Stimulated activated CD4-positive, alpha-beta T cell treated with anti-CD3 and anti-CD28 coated beads, Interleukin-1b, Interleukin-23, amount 100 ng/mL, for 24 hours (primary cell): ENCODE measurements around the gene JCHAIN.

Experiments
- DNase-seq, 4 experiments: peaks; one replicate each; pipeline ENCODE4 v3.0.0-alpha.2; 2020; ENCODE audit warnings: low read depth in 4 of 4, low spot score in 1 of 4

Gene JCHAIN

GRCh38 chr4:70640192-70640591 is 26.1 kb downstream of the JCHAIN start:
- no peak for DNase-seq

DNA sequence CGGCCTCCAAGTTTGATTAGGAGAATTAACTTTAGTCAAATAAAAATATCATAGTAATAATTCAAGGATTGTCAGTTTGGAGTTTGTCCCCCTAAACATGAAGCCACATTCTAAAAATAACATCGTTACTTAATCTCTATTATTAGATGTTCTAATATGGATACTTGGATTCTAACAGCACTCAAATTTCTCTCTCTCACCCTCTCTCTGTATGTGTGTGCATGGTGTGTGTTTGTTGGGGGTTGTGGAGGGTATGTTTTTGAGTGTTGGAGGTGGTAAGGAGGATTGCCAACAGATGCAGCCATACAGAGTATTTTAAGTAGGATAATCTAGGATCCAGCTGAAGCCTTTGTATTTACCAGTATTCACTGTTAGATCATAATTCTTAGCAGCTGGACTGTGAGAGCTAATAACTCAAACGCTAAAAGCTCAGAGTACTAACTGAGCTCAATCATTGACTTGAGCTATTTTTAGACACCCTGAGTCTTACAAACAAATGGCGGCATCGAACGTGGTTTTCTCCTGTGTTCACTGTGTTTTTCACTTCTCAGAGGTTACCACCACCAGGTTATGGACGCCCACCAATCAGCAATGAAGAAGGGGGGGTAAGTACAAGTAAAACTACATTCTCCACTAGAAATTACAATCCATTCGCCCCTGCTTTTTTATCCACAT is 28.9 kb downstream of the JCHAIN start:
- DNase-seq = no peak

GRCh38 chr4:70634482-70634881 is 31.8 kb downstream of the JCHAIN start:
- no peak for DNase-seq

- no peak for DNase-seq
Measured at GRCh38 chr4:70632028-70632427, 34.3 kb downstream of the JCHAIN start.

DNA sequence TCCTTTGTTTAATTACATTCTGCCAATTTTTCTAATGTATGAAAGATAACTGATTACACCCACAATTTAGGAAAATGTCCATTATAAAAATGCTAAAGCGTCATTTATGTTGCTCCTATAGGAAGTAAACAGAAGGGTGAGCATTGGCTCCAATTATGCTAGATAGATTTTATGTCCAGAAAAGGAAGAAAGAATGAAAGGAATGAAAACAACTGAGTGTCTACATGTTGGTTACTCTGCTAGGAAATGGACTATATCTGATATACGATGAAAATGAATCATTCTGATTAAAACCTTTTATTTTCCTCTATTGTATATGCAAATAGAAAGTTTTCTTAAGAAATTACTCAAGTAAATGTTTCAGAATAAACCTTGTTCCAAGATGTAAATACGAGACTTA is 36.1 kb downstream of the JCHAIN start:
- no peak for DNase-seq

DNA sequence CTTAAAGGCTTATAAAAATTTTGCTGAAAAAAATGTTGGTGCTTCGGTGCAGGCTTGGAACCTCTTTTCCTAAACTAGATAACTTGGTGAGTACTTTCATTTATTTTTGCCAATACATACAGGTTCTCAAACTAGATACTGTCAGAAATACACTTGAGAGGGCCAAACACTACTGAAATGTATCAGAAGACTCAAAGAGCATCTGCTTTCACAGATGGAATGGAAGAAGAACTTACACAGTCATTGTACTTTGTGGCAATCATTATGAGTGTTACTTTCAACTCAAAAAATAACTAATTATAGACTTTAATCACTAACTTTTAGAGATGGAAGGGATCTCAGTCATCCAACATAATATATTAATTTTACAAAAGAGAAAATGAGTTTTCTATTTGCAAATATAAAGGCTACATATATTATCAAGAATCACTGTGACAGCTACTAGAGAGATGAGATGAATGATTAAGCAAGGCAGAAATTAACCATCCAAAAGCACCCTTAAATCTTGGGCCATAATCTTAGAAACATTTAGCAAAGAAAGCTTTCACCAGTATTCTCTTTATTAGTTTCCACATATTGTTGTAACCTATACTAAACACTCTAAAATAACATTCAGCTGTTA is 36.7 kb downstream of the JCHAIN start:
- no peak for DNase-seq

GRCh38 chr4:70628444-70628843 is 37.9 kb downstream of the JCHAIN start, which contains the start of gene ENAM:
ENAM (plus strand) TSS chr4:70628744; CDS start chr4:70629501, 757 bp downstream.
- DNase-seq = no peak

DNA sequence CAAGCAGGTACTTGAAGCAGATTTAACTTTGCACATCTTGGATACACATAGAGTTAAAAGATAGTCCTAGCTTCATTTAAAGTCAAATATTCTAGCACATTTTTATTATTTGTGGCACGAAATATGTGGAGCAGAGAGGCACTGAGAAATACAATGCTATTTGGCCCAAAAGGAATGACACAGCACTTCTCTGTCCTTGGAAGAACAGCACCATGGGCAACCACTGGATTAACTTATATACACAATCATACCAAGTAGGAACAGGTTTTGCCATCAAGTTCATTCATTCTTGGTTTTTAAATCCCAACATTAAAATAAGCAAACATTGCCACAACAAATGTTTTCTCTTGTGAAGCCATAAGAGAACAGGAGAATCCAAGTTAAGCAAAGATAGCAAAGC is 38.7 kb downstream of the JCHAIN start:
- DNase-seq = no peak

- no peak for DNase-seq
Measured at GRCh38 chr4:70624226-70624793, 42.0 kb downstream of the JCHAIN start.

DNA sequence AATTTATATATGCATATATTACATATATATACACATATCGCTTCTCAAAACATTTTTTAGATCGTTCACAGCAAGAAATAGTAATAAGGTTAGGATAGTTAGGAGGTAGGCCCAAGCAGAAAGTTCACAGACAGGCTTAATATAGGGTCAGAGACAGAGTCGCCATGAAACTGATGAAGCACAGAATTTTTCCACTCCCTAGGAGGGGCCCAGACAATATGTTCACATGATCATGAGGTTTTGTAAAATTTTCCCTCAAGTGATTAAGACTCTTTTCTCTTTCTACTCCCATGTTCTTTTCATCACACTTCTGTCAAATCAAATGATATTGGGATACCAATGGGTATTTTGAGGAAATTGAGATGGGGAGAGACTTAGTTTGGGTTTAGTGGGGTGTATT is 43.0 kb downstream of the JCHAIN start:
- DNase-seq = no peak

DNA sequence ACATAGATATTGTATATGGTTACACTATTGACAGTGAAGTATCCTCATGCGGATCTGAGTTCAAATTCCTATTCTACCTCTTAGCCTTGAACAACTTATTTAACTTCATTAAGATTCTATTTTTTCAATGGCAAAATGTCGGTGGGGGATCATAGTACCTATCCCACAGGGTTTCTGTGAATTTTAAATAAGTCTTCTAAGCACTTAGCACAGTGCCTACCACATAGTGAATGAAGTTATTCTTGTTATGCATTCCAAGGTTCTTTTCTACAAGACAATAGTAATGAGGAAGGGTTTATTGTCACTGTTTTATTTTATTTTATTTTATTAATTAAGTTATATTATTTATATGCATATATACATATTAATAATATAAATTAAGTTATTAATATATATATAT is 46.5 kb downstream of the JCHAIN start:
- DNase-seq = no peak

DNA sequence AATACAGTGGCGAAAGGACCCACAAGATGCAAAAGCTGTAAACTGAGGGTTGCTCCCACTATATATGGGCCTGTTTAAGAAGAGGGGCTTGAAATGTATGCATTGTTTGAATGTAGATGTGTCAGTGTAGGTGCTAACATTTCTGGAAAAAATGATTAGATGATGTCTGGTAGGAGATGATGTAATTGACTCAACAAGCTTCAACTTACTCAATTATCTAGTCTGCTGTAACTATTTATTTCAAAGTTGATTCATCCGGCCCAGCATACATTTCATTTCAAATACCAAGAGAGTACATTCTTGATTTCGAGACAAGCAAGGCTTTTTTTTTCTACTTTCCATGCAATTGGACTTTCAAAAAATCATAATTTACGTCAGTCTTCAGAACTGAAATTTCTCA is 47.0 kb downstream of the JCHAIN start:
- no peak for DNase-seq

- no peak for DNase-seq
Measured at GRCh38 chr4:70614184-70614555, 52.1 kb downstream of the JCHAIN start.

DNA sequence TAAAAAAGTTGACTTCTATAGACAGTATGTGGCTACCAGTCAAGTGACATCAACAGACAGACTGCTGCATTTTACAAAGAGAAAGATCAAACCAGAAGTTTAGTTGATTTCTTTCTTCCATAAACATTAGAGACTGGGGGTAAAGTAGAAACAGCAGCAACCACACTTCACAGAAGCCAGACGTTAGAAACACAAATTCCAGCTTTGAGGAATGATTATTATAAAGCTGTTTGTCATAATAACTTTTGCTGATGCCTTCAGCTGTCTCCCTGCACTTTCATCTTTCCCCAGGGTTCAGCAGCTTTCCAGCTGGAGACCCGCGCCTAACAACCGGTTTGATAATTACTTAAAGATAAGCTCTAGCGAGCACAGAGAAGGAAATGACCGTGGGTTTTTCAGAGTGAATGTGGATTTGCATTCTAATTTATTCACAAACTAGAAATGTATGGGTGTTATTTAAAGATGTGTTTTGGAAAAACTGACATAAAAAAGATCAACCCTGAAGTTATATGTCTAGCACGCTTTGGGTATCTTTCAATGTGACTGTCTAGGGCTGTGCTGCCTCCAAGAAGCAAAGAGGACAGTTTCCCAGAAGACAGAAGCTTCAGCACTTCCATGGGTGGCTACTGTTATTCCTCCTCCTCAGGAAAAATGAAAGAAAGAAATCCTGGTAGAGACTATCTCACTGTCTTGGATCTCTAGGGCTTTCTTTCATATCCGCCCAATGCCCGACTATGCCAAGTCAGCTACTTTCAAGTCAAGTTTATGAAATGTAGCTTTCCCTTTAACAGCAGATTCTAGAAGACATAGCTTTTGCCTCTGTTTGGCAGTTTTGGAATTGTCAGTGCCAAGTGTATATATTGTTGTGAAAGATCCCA is 52.8 kb downstream of the JCHAIN start:
- no peak for DNase-seq

DNA sequence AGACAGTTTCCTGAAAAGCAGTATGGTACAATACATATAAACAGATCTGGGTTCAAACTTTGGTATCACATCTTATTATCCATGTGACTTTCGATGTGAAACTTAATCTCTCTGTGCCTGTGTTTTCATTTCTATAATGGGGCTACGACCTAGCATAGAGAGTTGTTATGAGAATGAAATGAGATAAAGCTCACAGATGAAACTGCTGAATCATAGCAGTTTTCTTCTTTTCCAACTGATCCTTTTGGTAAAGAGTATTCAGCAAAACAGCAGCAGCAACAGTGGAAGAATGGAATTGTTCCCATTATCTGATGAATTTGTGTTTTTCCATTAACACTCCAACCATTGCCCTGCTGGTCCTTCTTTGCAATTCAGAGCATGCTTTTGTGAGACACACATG is 58.0 kb downstream of the JCHAIN start:
- DNase-seq = no peak

- DNase-seq = no peak
Measured at GRCh38 chr4:70607334-70607853, 58.9 kb downstream of the JCHAIN start.

- no peak for DNase-seq
Measured at GRCh38 chr4:70606459-70606858, 59.8 kb downstream of the JCHAIN start.
